GM19468 (cell line): Measurements from ENCODE around the gene PLEKHA5.

Experiments
- ATAC-seq: cut with Tn5 transposase; IDR thresholded peaks from one replicate; pipeline ENCODE4 v1.9.1; 2021; ENCODE audit warnings: mild to moderate bottlenecking, moderate library complexity, moderate number of reproducible peaks; ENCODE audit not compliant: unreplicated experiment; ENCODE audit errors: extremely low read depth

Gene PLEKHA5

GRCh38 chr12:19423166-19423930 is 293.8 kb downstream of the PLEKHA5 start:
- no peak for ATAC-seq
